CD14-positive monocyte (primary cell): ENCODE results near the gene RNF225. TPM values are rescaled to one million over a fixed set of nuclear protein-coding genes. Genes with fewer than 3 reads are reported as not detected.

Experiments used
- DNase-seq, 3 donors: peaks; one replicate each; pipeline ENCODE4 v3.0.0-alpha.2; 2011 to 2022
- H2AFZ ChIP-seq: 2 replicates; pipeline ENCODE4 v1.6.0; 2012; ENCODE audit warnings: mild to moderate bottlenecking, low read depth, low read length, inconsistent platforms; ENCODE audit not compliant: insufficient read depth, poor library complexity, severe bottlenecking
- H3K27ac ChIP-seq, 2 donors: 1 replicate in 1 of 2; 2 replicates in 1 of 2; pipeline ENCODE4 v1.5.1; 2012 to 2013; ENCODE audit warnings: low read length in 2 of 2, control low read depth in 1 of 2, inconsistent platforms in 1 of 2, low read depth in 1 of 2, mild to moderate bottlenecking in 1 of 2
- H3K27me3 ChIP-seq, 2 donors: one replicate each; pipeline versions ENCODE4 v1.6.0 to v1.6.1; 2011 to 2013; ENCODE audit warnings: low read length in 2 of 2; ENCODE audit not compliant: control insufficient read depth in 2 of 2, insufficient read depth in 2 of 2
- H3K36me3 ChIP-seq, 2 donors: replicated peaks in 1 of 2; 1 replicate in 1 of 2; 2 replicates in 1 of 2; pipeline versions ENCODE4 v1.5.1 to v1.6.1; 2012 to 2013; ENCODE audit warnings: low read length in 2 of 2, control low read depth in 1 of 2, inconsistent platforms in 1 of 2, mild to moderate bottlenecking in 1 of 2; ENCODE audit not compliant: insufficient read depth in 2 of 2, control insufficient read depth in 1 of 2
- H3K4me1 ChIP-seq, 2 donors: 1 replicate in 1 of 2; 2 replicates in 1 of 2; pipeline versions ENCODE4 v1.5.1 to v1.6.1; 2012 to 2013; ENCODE audit warnings: low read length in 2 of 2, control low read depth in 1 of 2, inconsistent platforms in 1 of 2, mild to moderate bottlenecking in 1 of 2, moderate library complexity in 1 of 2; ENCODE audit not compliant: insufficient read depth in 2 of 2, control insufficient read depth in 1 of 2
- H3K4me2 ChIP-seq: replicated peaks from 2 replicates; pipeline ENCODE3; 2012; ENCODE audit warnings: low read length, moderate library complexity, mild to moderate bottlenecking; ENCODE audit not compliant: poor library complexity, severe bottlenecking; ENCODE audit errors: extremely low read depth
- H3K4me3 ChIP-seq, 3 experiments: fragments of 200-600 bp in 1 of 3; sonication (generic) in 1 of 3; replicated peaks in 1 of 3; 1 replicate in 2 of 3; 2 replicates in 1 of 3; pipeline ENCODE4 v1.5.1; 2011 to 2013; ENCODE audit warnings: low read length in 3 of 3, mild to moderate bottlenecking in 3 of 3, control low read depth in 2 of 3, low read depth in 2 of 3, inconsistent platforms in 1 of 3, moderate library complexity in 1 of 3
- H3K79me2 ChIP-seq: 2 replicates; pipeline ENCODE4 v1.6.0; 2012; ENCODE audit warnings: mild to moderate bottlenecking, control low read depth, inconsistent platforms, low read length, moderate library complexity; ENCODE audit not compliant: insufficient read depth
- H3K9ac ChIP-seq: 2 replicates; pipeline ENCODE4 v1.6.0; 2017; ENCODE audit warnings: low read length, mild to moderate bottlenecking; ENCODE audit not compliant: insufficient read depth, poor library complexity, severe bottlenecking
- H3K9me3 ChIP-seq, 2 donors: replicated peaks in 1 of 2; 1 replicate in 1 of 2; 2 replicates in 1 of 2; pipeline versions ENCODE4 v1.5.1 to v1.6.1; 2012 to 2013; ENCODE audit warnings: low read length in 2 of 2, control low read depth in 1 of 2; ENCODE audit not compliant: control insufficient read depth in 1 of 2, insufficient read depth in 1 of 2
- H4K20me1 ChIP-seq: 2 replicates; pipeline ENCODE4 v1.6.0; 2012; ENCODE audit warnings: mild to moderate bottlenecking, low read length, control low read depth, moderate library complexity; ENCODE audit not compliant: insufficient read depth
- H3K27ac Mint-ChIP-seq, 7 donors: one replicate each; pipeline ENCODE4 v1.8.0; 2020; ENCODE audit warnings: mild to moderate bottlenecking in 7 of 7, mixed read lengths in 7 of 7, moderate library complexity in 6 of 7, inconsistent platforms in 2 of 7
- H3K27me3 Mint-ChIP-seq, 3 donors: one replicate each; pipeline ENCODE4 v1.8.0; 2021 to 2022; ENCODE audit warnings: low read depth in 3 of 3, mild to moderate bottlenecking in 3 of 3, mixed read lengths in 3 of 3, moderate library complexity in 3 of 3, inconsistent platforms in 1 of 3
- H3K36me3 Mint-ChIP-seq, 2 donors: one replicate each; pipeline ENCODE4 v1.8.0; 2020; ENCODE audit warnings: mixed read lengths in 2 of 2, inconsistent platforms in 1 of 2, mild to moderate bottlenecking in 1 of 2
- H3K4me1 Mint-ChIP-seq: one replicate; pipeline ENCODE4 v1.8.0; 2020; ENCODE audit warnings: mild to moderate bottlenecking, mixed read lengths
- H3K4me3 Mint-ChIP-seq, 2 donors: one replicate each; pipeline ENCODE4 v1.8.0; 2020; ENCODE audit warnings: mild to moderate bottlenecking in 2 of 2, mixed read lengths in 2 of 2, moderate library complexity in 1 of 2
- H3K9me3 Mint-ChIP-seq, 7 donors: one replicate each; pipeline ENCODE4 v1.8.0; 2020 to 2022; ENCODE audit warnings: mixed read lengths in 7 of 7, mild to moderate bottlenecking in 6 of 7, moderate library complexity in 6 of 7, inconsistent platforms in 2 of 7
- WGBS: methylation state at CpG from one replicate; pipeline ENCODE4 v1.1.5; 2013; ENCODE audit warnings: missing lambda C conversion rate; ENCODE audit not compliant: insufficient coverage; 5-methylcytosine and 5-hydroxymethylcytosine counted together
- intact Hi-C, 2 donors: fragments of 100-400 bp; cut with micrococcal nuclease; formaldehyde crosslinking; loops; one replicate each; pipeline versions ENCODE4 v1.15.0 to v1.15.1; 2023
- polyA plus RNA-seq, 3 donors: library from polyadenylated mRNA; depleted of rRNA in 1 of 3; unstranded in 2 of 3; stranded (reverse) in 1 of 3; fragments of 300-500 nt in 2 of 3; fragments of >200 nt in 1 of 3; fragmentation: Illumina TruSeq in 2 of 3; gene quantifications; 1 replicate in 2 of 3; 2 replicates in 1 of 3; pipeline ENCODE4 v1.2.3, GENCODE V29; 2012 to 2021
- TF ChIP-seq, protein P1 (sequence below): fragments of 200-600 bp; IDR thresholded peaks from one replicate; pipeline ENCODE4 v1.8.0; 2022; ENCODE audit warnings: antibody characterized with exemption, mild to moderate bottlenecking

Gene RNF225
- polyA plus RNA-seq, 3 donors, result not detected

DNA sequence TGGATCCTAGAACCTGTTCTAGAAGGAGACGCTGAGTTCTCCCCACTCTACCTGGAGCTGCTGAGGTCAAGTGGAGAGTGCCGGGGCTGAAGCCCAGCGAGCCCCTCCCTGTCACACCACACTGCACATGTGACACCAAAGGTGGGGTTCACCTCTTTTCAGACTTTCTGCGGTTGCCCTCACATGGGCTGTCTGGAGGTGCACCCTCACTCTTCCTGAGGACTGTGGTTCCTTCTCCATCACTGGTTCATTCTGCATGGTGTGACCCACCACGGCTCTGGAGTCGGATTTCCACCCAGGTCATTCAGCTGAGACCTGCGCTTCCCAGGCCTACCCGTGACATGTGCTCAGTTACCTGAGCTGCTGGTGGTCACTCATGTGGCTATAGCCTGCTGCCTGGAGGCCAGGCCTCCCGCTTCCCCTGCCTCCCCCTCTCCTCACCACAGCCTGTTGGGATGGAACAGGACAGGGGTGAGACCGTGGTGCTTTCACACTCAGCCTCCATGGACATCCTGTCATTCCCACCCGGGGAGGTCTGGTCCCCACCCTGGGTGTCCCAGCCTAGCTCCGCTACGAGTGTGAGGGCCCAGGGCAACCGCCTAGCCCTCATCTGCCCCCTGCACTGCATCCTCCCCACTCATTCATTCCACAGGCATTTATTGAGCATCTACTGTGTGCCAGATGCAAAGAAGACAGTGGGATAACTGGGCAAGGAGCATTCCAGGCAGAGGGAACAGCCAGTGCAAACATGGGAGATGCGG is 41.6 kb upstream of the RNF225 start:
- TF ChIP-seq, protein P1, sequence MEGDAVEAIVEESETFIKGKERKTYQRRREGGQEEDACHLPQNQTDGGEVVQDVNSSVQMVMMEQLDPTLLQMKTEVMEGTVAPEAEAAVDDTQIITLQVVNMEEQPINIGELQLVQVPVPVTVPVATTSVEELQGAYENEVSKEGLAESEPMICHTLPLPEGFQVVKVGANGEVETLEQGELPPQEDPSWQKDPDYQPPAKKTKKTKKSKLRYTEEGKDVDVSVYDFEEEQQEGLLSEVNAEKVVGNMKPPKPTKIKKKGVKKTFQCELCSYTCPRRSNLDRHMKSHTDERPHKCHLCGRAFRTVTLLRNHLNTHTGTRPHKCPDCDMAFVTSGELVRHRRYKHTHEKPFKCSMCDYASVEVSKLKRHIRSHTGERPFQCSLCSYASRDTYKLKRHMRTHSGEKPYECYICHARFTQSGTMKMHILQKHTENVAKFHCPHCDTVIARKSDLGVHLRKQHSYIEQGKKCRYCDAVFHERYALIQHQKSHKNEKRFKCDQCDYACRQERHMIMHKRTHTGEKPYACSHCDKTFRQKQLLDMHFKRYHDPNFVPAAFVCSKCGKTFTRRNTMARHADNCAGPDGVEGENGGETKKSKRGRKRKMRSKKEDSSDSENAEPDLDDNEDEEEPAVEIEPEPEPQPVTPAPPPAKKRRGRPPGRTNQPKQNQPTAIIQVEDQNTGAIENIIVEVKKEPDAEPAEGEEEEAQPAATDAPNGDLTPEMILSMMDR, result no peak
- Histone ChIP-seq H3K9me3 (peaks cover 0 to 8% of the 10 kb centered on the region in 2 donors), H3K4me2 (no peak overlapping the region), H3K79me2 (no peaks in the 10 kb centered on the region), H3K27ac (no peak overlapping the region), H3K4me1 (peaks cover 14 to 26% of the 10 kb centered on the region in 2 donors), H4K20me1 (no peaks in the 10 kb centered on the region), H3K4me3 (no peak overlapping the region), H3K36me3 (peaks cover 0 to 5% of the 10 kb centered on the region in 2 donors), H2AFZ (no peak overlapping the region), H3K27me3 (peaks cover 6 to 33% of the 10 kb centered on the region in 2 donors), H3K9ac (no peak overlapping the region)
- peaks cover 31 to 59% (median 32%) of the 10 kb centered on the region in 3 donors for H3K27me3 Mint-ChIP-seq
- H3K27ac Mint-ChIP-seq, result no peak overlapping the region
- H3K36me3 Mint-ChIP-seq, result peaks cover 8 to 18% of the 10 kb centered on the region in 2 donors
- DNase-seq, result no peak
- intact Hi-C loops, result no loop called here
- peaks cover 0 to 17% (median 6%) of the 10 kb centered on the region in 7 donors for H3K9me3 Mint-ChIP-seq
- peaks cover 24% of the 10 kb centered on the region for H3K4me1 Mint-ChIP-seq
- 98% methylated on average over 13 of the region's 15 CpGs for WGBS
- no peak overlapping the region for H3K4me3 Mint-ChIP-seq

- intact Hi-C loops, result no loop called here
- Histone ChIP-seq H4K20me1 (no peaks in the 10 kb centered on the region), H3K4me1 (peaks cover 14 to 22% of the 10 kb centered on the region in 2 donors), H3K27ac (no peak overlapping the region), H3K4me3 (no peak overlapping the region), H3K9ac (no peak overlapping the region), H3K4me2 (no peak overlapping the region), H3K36me3 (peaks cover 0 to 5% of the 10 kb centered on the region in 2 donors), H2AFZ (no peak overlapping the region), H3K79me2 (no peaks in the 10 kb centered on the region), H3K27me3 (peaks cover 6 to 33% of the 10 kb centered on the region in 2 donors), H3K9me3 (peaks cover 0 to 8% of the 10 kb centered on the region in 2 donors)
- WGBS, result 89% methylated on average over 6 of the region's 6 CpGs
- DNase-seq, result no peak
- Mint-ChIP-seq H3K27me3 (peaks cover 30 to 53% (median 32%) of the 10 kb centered on the region in 3 donors), H3K27ac (no peak overlapping the region), H3K4me1 (peaks cover 19% of the 10 kb centered on the region), H3K36me3 (peaks cover 6 to 16% of the 10 kb centered on the region in 2 donors), H3K9me3 (peaks cover 0 to 17% (median 5%) of the 10 kb centered on the region in 7 donors), H3K4me3 (no peak overlapping the region)
- TF ChIP-seq, protein P1, result no peak
Observed at GRCh38 chr19:58354478-58355030, 40.9 kb upstream of the RNF225 start.
